B cell (primary cell): Measurements from ENCODE around the gene RAI14. TPM values are rescaled to one million over a fixed set of nuclear protein-coding genes. Genes with fewer than 3 reads are reported as not detected.

Experiments used
- ATAC-seq: fragments of 200-7000 bp; cut with Tn5 transposase; one replicate; pipeline ENCODE4 v1.10.0; 2021; ENCODE audit warnings: low read depth, mild to moderate bottlenecking, moderate number of reproducible peaks, moderate library complexity
- CTCF ChIA-PET: fragments of 350-600 bp; sonication (Branson Sonifier 250); formaldehyde crosslinking; loops from one replicate; lab custom pipeline; 2021; ENCODE audit warnings: antibody characterized with exemption, inconsistent platforms; lab: Charles Lee
- POLR2A ChIA-PET: fragments of 350-600 bp; sonication (Branson Sonifier 250); formaldehyde crosslinking; loops from one replicate; lab custom pipeline; 2021; ENCODE audit warnings: antibody characterized with exemption; lab: Charles Lee
- DNase-seq: peaks from one replicate; pipeline ENCODE4 v3.0.0; 2013
- H2AFZ ChIP-seq: 2 replicates; pipeline ENCODE4 v1.6.1; 2012; ENCODE audit warnings: mild to moderate bottlenecking, low read depth, low read length; ENCODE audit not compliant: insufficient read depth, poor library complexity, severe bottlenecking
- H3K27ac ChIP-seq, 2 donors: 1 replicate in 1 of 2; 2 replicates in 1 of 2; pipeline ENCODE4 v1.5.1; 2012 to 2013; ENCODE audit warnings: low read length in 2 of 2, mild to moderate bottlenecking in 2 of 2, moderate library complexity in 1 of 2
- H3K27me3 ChIP-seq, 4 experiments: fragments of 200-600 bp in 1 of 4; sonication (generic) in 1 of 4; replicated peaks in 1 of 4; 1 replicate in 2 of 4; 2 replicates in 2 of 4; pipeline versions ENCODE4 v1.6.1 to v1.7.0; 2013 to 2016; ENCODE audit warnings: low read length in 3 of 4, mild to moderate bottlenecking in 2 of 4, mixed read lengths in 1 of 4, moderate library complexity in 1 of 4; ENCODE audit not compliant: insufficient read depth in 4 of 4, control insufficient read depth in 3 of 4; ENCODE audit errors: control extremely low read depth in 1 of 4
- H3K36me3 ChIP-seq, 2 experiments: replicated peaks in 1 of 2; 1 replicate in 1 of 2; 2 replicates in 1 of 2; pipeline versions ENCODE4 v1.6.1 to v1.7.1; 2013; ENCODE audit warnings: low read length in 1 of 2; ENCODE audit not compliant: insufficient read depth in 2 of 2, control insufficient read depth in 1 of 2; ENCODE audit errors: control extremely low read depth in 1 of 2, extremely low read depth in 1 of 2
- H3K4me1 ChIP-seq, 2 donors: fragments of 200-600 bp in 1 of 2; sonication (generic) in 1 of 2; 1 replicate in 1 of 2; 2 replicates in 1 of 2; pipeline versions ENCODE4 v1.5.1 to v1.6.1; 2013 to 2017; ENCODE audit warnings: low read length in 2 of 2; ENCODE audit not compliant: control insufficient read depth in 2 of 2, insufficient read depth in 2 of 2
- H3K4me2 ChIP-seq: replicated peaks from 2 replicates; pipeline ENCODE3; 2012; ENCODE audit warnings: mild to moderate bottlenecking, low read depth, low read length; ENCODE audit not compliant: poor library complexity, severe bottlenecking
- H3K4me3 ChIP-seq, 5 experiments: fragments of 200-600 bp in 1 of 5; sonication (generic) in 1 of 5; 1 replicate in 3 of 5; 2 replicates in 2 of 5; pipeline versions ENCODE4 v1.5.1 to v1.7.0; 2011 to 2016; ENCODE audit warnings: low read length in 4 of 5, mild to moderate bottlenecking in 4 of 5, low read depth in 2 of 5, control low read depth in 1 of 5, moderate library complexity in 1 of 5; ENCODE audit not compliant: insufficient read depth in 1 of 5; ENCODE audit errors: control extremely low read depth in 1 of 5, extremely low read depth in 1 of 5
- H3K79me2 ChIP-seq: fragments of 200-600 bp; sonication (generic); one replicate; pipeline ENCODE4 v1.6.0; 2016; ENCODE audit warnings: low read length; ENCODE audit not compliant: control insufficient read depth, insufficient read depth
- H3K9ac ChIP-seq: fragments of 200-600 bp; sonication (generic); 2 replicates; pipeline ENCODE4 v1.6.1; 2017; ENCODE audit warnings: mild to moderate bottlenecking, low read length, moderate library complexity
- H3K9me3 ChIP-seq, 3 donors: one replicate each; pipeline versions ENCODE4 v1.6.1 to v1.7.1; 2013; ENCODE audit warnings: low read length in 2 of 3; ENCODE audit not compliant: control insufficient read depth in 2 of 3, insufficient read depth in 1 of 3; ENCODE audit errors: control extremely low read depth in 1 of 3
- H4K20me1 ChIP-seq: 2 replicates; pipeline ENCODE4 v1.6.0; 2012; ENCODE audit warnings: mild to moderate bottlenecking, low read length; ENCODE audit not compliant: insufficient read depth, control insufficient read depth, poor library complexity, severe bottlenecking
- H3K27ac Mint-ChIP-seq: one replicate; pipeline ENCODE4 v1.8.0; 2021; ENCODE audit warnings: mixed read lengths
- H3K27me3 Mint-ChIP-seq: one replicate; pipeline ENCODE4 v1.8.0; 2021; ENCODE audit warnings: mixed read lengths
- H3K4me1 Mint-ChIP-seq: one replicate; pipeline ENCODE4 v1.8.0; 2021; ENCODE audit warnings: mixed read lengths
- H3K4me3 Mint-ChIP-seq: one replicate; pipeline ENCODE4 v1.8.0; 2021; ENCODE audit warnings: mixed read lengths
- H3K9me3 Mint-ChIP-seq: one replicate; pipeline ENCODE4 v1.8.0; 2022; ENCODE audit warnings: mixed read lengths; ENCODE audit not compliant: insufficient read depth
- EZH2 ChIP-seq: IDR thresholded peaks from 2 replicates; pipeline ENCODE4 v1.6.1; 2012; ENCODE audit warnings: borderline replicate concordance, low read depth, mild to moderate bottlenecking, moderate library complexity, low read length; ENCODE audit not compliant: insufficient read depth, poor library complexity, severe bottlenecking
- WGBS: methylation state at CpG from one replicate; pipeline ENCODE4 v1.1.5; 2013; ENCODE audit warnings: missing lambda C conversion rate; ENCODE audit not compliant: insufficient coverage; 5-methylcytosine and 5-hydroxymethylcytosine counted together
- intact Hi-C: fragments of 100-400 bp; cut with micrococcal nuclease; formaldehyde crosslinking; loops from one replicate; pipeline ENCODE4 v1.10.0; 2022
- polyA plus RNA-seq: library from polyadenylated mRNA; depleted of rRNA; stranded (reverse); fragments of >200 nt; gene quantifications from 2 replicates; pipeline ENCODE4 v1.2.3, GENCODE V29; 2012
- total RNA-seq, 2 donors: library from RNA; stranded (reverse); fragments of 120-200 nt in 1 of 2; gene quantifications; 1 replicate in 1 of 2; 2 replicates in 1 of 2; pipeline versions ENCODE4 v1.2.3 to v1.2.4, GENCODE V29; 2013 to 2022
- TF ChIP-seq, protein P1 (sequence below): fragments of 200-600 bp; IDR thresholded peaks from one replicate; pipeline ENCODE4 v1.8.0; 2022; ENCODE audit warnings: antibody characterized with exemption, mild to moderate bottlenecking

RAI14 gene
- total and polyA plus RNA-seq, 2 donors (not counting 1 experiment from before 2014, with no cell fraction given), result 0.55 to 1.9 TPM

- TF ChIP-seq EZH2, result no peak
- TF ChIP-seq, protein P1, sequence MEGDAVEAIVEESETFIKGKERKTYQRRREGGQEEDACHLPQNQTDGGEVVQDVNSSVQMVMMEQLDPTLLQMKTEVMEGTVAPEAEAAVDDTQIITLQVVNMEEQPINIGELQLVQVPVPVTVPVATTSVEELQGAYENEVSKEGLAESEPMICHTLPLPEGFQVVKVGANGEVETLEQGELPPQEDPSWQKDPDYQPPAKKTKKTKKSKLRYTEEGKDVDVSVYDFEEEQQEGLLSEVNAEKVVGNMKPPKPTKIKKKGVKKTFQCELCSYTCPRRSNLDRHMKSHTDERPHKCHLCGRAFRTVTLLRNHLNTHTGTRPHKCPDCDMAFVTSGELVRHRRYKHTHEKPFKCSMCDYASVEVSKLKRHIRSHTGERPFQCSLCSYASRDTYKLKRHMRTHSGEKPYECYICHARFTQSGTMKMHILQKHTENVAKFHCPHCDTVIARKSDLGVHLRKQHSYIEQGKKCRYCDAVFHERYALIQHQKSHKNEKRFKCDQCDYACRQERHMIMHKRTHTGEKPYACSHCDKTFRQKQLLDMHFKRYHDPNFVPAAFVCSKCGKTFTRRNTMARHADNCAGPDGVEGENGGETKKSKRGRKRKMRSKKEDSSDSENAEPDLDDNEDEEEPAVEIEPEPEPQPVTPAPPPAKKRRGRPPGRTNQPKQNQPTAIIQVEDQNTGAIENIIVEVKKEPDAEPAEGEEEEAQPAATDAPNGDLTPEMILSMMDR, result no peak
- H3K4me3 ChIP-seq, result no peak overlapping the region
- Mint-ChIP-seq H3K9me3 (no peaks in the 10 kb centered on the region), H3K27ac (no peak overlapping the region), H3K4me1 (no peaks in the 10 kb centered on the region), H3K27me3 (peaks cover 5% of the 10 kb centered on the region), H3K4me3 (no peak overlapping the region)
- intact Hi-C loops, result no loop called here
- ChIA-PET CTCF (interaction anchor here (0.6 kb wide), 1 partner anchor 28 kb away, joined by 3 read pairs; no protein-coding TSS in a partner anchor), POLR2A (no interaction called here)
- H3K9me3 ChIP-seq, result no peaks in the 10 kb centered on the region
- H2AFZ ChIP-seq, result no peak overlapping the region
- no peaks in the 10 kb centered on the region for H3K79me2 ChIP-seq
- no peak overlapping the region for H3K27ac ChIP-seq
- WGBS, result 100% methylated on average over 1 of the region's 1 CpG
- H3K36me3 ChIP-seq, result no peaks in the 10 kb centered on the region
- no peak overlapping the region for H3K9ac ChIP-seq
- no peaks in the 10 kb centered on the region for H3K27me3 ChIP-seq
- no peaks in the 10 kb centered on the region for H3K4me1 ChIP-seq
- H4K20me1 ChIP-seq, result no peaks in the 10 kb centered on the region
- no peak for DNase-seq
- no peak overlapping the region for H3K4me2 ChIP-seq
- ATAC-seq, result no peak
Measured at GRCh38 chr5:34868791-34869190, 212.7 kb downstream of the RAI14 start.

DNA sequence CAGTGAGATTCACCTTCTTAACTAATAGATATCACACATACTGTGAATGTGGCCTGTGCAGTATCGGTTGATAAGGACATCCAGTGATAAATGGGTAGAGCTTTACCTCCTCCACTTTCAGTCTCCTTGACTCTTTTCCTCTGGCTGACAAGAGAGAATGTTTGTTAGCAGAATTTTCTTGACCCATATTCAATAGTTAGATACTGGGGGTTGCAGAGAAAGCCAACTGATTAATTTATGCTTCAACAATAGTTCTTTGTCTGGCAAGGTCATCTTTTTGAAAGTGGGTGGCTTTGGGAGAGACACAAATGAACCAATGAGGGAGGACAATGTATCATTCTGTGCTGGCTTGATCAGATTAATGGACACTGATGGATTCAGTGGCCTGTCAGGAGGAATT is 213.1 kb downstream of the RAI14 start:
- H3K4me3 ChIP-seq, result no peak overlapping the region
- H3K27me3 Mint-ChIP-seq, result peaks cover 5% of the 10 kb centered on the region
- no peaks in the 10 kb centered on the region for H3K9me3 ChIP-seq
- ChIA-PET POLR2A (no interaction called here), CTCF (no interaction called here)
- H3K36me3 ChIP-seq, result no peaks in the 10 kb centered on the region
- no peaks in the 10 kb centered on the region for H3K4me1 ChIP-seq
- H4K20me1 ChIP-seq, result no peaks in the 10 kb centered on the region
- H3K4me1 Mint-ChIP-seq, result no peaks in the 10 kb centered on the region
- no peak overlapping the region for H2AFZ ChIP-seq
- intact Hi-C loops, result no loop called here
- H3K9ac ChIP-seq, result no peak overlapping the region
- H3K9me3 Mint-ChIP-seq, result no peaks in the 10 kb centered on the region
- no peak overlapping the region for H3K4me3 Mint-ChIP-seq
- H3K4me2 ChIP-seq, result no peak overlapping the region
- TF ChIP-seq, protein P1, result no peak
- TF ChIP-seq EZH2, result no peak
- H3K79me2 ChIP-seq, result no peaks in the 10 kb centered on the region
- no peak overlapping the region for H3K27ac ChIP-seq
- WGBS, result no CpG with 5 or more reads among the region's 1 CpG
- no peak for ATAC-seq
- H3K27ac Mint-ChIP-seq, result no peak overlapping the region
- no peaks in the 10 kb centered on the region for H3K27me3 ChIP-seq
- DNase-seq, result no peak
